ENCODE measurements around the gene ROR1. TPM values are rescaled to one million over a fixed set of nuclear protein-coding genes. Genes with fewer than 3 reads are reported as not detected.

The ROR1 gene
- total RNA-seq, 1 donor from 2014 or later: 11.0 TPM

GRCh38 chr1:64087768-64088167 is 314.0 kb downstream of the ROR1 start:
- H3K27me3 Mint-ChIP-seq (ENCODE audit: low read depth): no peaks in the 10 kb centered on the region
- peaks cover 5% of the 10 kb centered on the region for H3K9me3 Mint-ChIP-seq
- H3K4me1 Mint-ChIP-seq: peaks cover 18% of the 10 kb centered on the region
- no peak overlapping the region for H3K4me3 Mint-ChIP-seq
- TF ChIP-seq CTCF (conservative IDR thresholded peaks at IDR 0.05): no peak
- peaks cover 3% of the 10 kb centered on the region for H3K36me3 Mint-ChIP-seq (ENCODE audit: low read depth)
- no peak overlapping the region for H3K27ac Mint-ChIP-seq (ENCODE audit: unreplicated experiment)
- no peak for DNase-seq (ENCODE audit: low read depth, low spot score)

GRCh38 chr1:64090436-64090835 is 316.6 kb downstream of the ROR1 start:
- Mint-ChIP-seq H3K9me3 (peaks cover 5% of the 10 kb centered on the region), H3K4me1 (peaks cover 36% of the 10 kb centered on the region), H3K27me3 (ENCODE audit: low read depth) (no peaks in the 10 kb centered on the region), H3K27ac (ENCODE audit: unreplicated experiment) (no peak overlapping the region), H3K4me3 (no peak overlapping the region), H3K36me3 (ENCODE audit: low read depth) (peaks cover 3% of the 10 kb centered on the region)
- no peak for TF ChIP-seq CTCF (conservative IDR thresholded peaks at IDR 0.05)
- no peak for DNase-seq (ENCODE audit: low read depth, low spot score)

- H3K9me3 Mint-ChIP-seq: peaks cover 5% of the 10 kb centered on the region
- H3K4me3 Mint-ChIP-seq: peak overlapping the region; percentile 15
- no peaks in the 10 kb centered on the region for H3K27me3 Mint-ChIP-seq (ENCODE audit: low read depth)
- H3K36me3 Mint-ChIP-seq (ENCODE audit: low read depth): peaks cover 3% of the 10 kb centered on the region
- H3K27ac Mint-ChIP-seq (ENCODE audit: unreplicated experiment): peak overlapping the region; percentile 85
- H3K4me1 Mint-ChIP-seq: peaks cover 36% of the 10 kb centered on the region
- DNase-seq (ENCODE audit: low read depth, low spot score): no peak
- TF ChIP-seq CTCF (conservative IDR thresholded peaks at IDR 0.05): no peak
Observed at GRCh38 chr1:64092851-64093371, 319.1 kb downstream of the ROR1 start.

GRCh38 chr1:64093941-64094340 is 320.1 kb downstream of the ROR1 start:
- peaks cover 3% of the 10 kb centered on the region for H3K36me3 Mint-ChIP-seq (ENCODE audit: low read depth)
- H3K9me3 Mint-ChIP-seq: peaks cover 5% of the 10 kb centered on the region
- TF ChIP-seq CTCF (conservative IDR thresholded peaks at IDR 0.05): no peak
- no peak for DNase-seq (ENCODE audit: low read depth, low spot score)
- H3K27ac Mint-ChIP-seq (ENCODE audit: unreplicated experiment): peak overlapping the region; percentile 95
- H3K4me3 Mint-ChIP-seq: no peak overlapping the region
- H3K27me3 Mint-ChIP-seq (ENCODE audit: low read depth): no peaks in the 10 kb centered on the region
- peaks cover 36% of the 10 kb centered on the region for H3K4me1 Mint-ChIP-seq

- TF ChIP-seq CTCF (conservative IDR thresholded peaks at IDR 0.05): no peak
- DNase-seq (ENCODE audit: low read depth, low spot score): no peak
Observed at GRCh38 chr1:64095832-64096231, 322.0 kb downstream of the ROR1 start.

More at GRCh38 chr1:64095832-64096231, 322.0 kb downstream of the ROR1 start:
- Mint-ChIP-seq H3K27me3 (ENCODE audit: low read depth) (no peaks in the 10 kb centered on the region), H3K9me3 (peaks cover 3% of the 10 kb centered on the region), H3K4me1 (peaks cover 35% of the 10 kb centered on the region), H3K27ac (ENCODE audit: unreplicated experiment) (no peak overlapping the region), H3K36me3 (ENCODE audit: low read depth) (no peaks in the 10 kb centered on the region), H3K4me3 (no peak overlapping the region)

All from neural crest cell (in vitro differentiated cells).